Measurements from ENCODE around the gene IFI6.
"Not testable (repeated sequence)": the region's sequence is repeated elsewhere in the genome, so short reads cannot be mapped to it uniquely, and the experiment has no call there.

Gene IFI6

GRCh38 chr1:27681580-27681979 lies 9.6 kb upstream of the IFI6 start:
- H2AK5ac ChIP-seq (ENCODE audit: low read length, severe bottlenecking); H3K23ac ChIP-seq (ENCODE audit: low read length in 2 of 2); H3K4ac ChIP-seq (ENCODE audit: low read depth in 1 of 2, low read length in 2 of 2); H3K36me3 ChIP-seq (ENCODE audit: control insufficient read depth in 1 of 2, insufficient read depth in 2 of 2, low read depth in 1 of 2, low read length in 2 of 2); H4K8ac ChIP-seq (ENCODE audit: low read length); H2BK12ac ChIP-seq (ENCODE audit: low read length in 2 of 2); H3K18ac ChIP-seq (ENCODE audit: low read depth in 1 of 2, low read length in 2 of 2); H2BK120ac ChIP-seq (ENCODE audit: low read depth, low read length); H3K4me2 ChIP-seq (ENCODE audit: low read length, poor library complexity, severe bottlenecking); H2BK5ac ChIP-seq (ENCODE audit: low read depth, low read length, poor library complexity, severe bottlenecking); H3K27me3 ChIP-seq (ENCODE audit: control insufficient read depth in 1 of 2, insufficient read depth in 1 of 2, low read length in 2 of 2); H3K14ac ChIP-seq (ENCODE audit: low read length in 2 of 2); DNase-seq; H2BK15ac ChIP-seq (ENCODE audit: low read depth, poor library complexity, severe bottlenecking); H3K27ac ChIP-seq (ENCODE audit: low read length, poor library complexity, severe bottlenecking); H2AFZ ChIP-seq (ENCODE audit: low read depth, low read length); H3K79me1 ChIP-seq (replicated peaks; ENCODE audit: low read length, poor library complexity, severe bottlenecking); H4K91ac ChIP-seq (ENCODE audit: low read length); H3K4me1 ChIP-seq (ENCODE audit: control insufficient read depth, insufficient read depth, low read depth, low read length); H3K9ac ChIP-seq (ENCODE audit: low read length); H3K4me3 ChIP-seq (ENCODE audit: insufficient read depth in 1 of 2, low read depth in 1 of 2, low read length in 2 of 2): not testable (repeated sequence)
- H3K9me3 ChIP-seq (ENCODE audit: control insufficient read depth, low read length): peaks cover 12% of the 10 kb centered on the region
- 100% methylated on average over 2 of the region's 4 CpGs for WGBS

GRCh38 chr1:27680225-27680791 lies 8.3 kb upstream of the IFI6 start:
- H2BK5ac ChIP-seq (ENCODE audit: low read depth, low read length, poor library complexity, severe bottlenecking); H2AK5ac ChIP-seq (ENCODE audit: low read length, severe bottlenecking); H3K27me3 ChIP-seq (ENCODE audit: control insufficient read depth in 1 of 2, insufficient read depth in 1 of 2, low read length in 2 of 2); H2BK120ac ChIP-seq (ENCODE audit: low read depth, low read length); H3K4me3 ChIP-seq (ENCODE audit: insufficient read depth in 1 of 2, low read depth in 1 of 2, low read length in 2 of 2); H3K79me1 ChIP-seq (replicated peaks; ENCODE audit: low read length, poor library complexity, severe bottlenecking); H3K23ac ChIP-seq (ENCODE audit: low read length in 2 of 2); DNase-seq; H4K8ac ChIP-seq (ENCODE audit: low read length); H3K9ac ChIP-seq (ENCODE audit: low read length); H3K14ac ChIP-seq (ENCODE audit: low read length in 2 of 2); H3K4me2 ChIP-seq (ENCODE audit: low read length, poor library complexity, severe bottlenecking); H3K4ac ChIP-seq (ENCODE audit: low read depth in 1 of 2, low read length in 2 of 2); H3K27ac ChIP-seq (ENCODE audit: low read length, poor library complexity, severe bottlenecking); H3K36me3 ChIP-seq (ENCODE audit: control insufficient read depth in 1 of 2, insufficient read depth in 2 of 2, low read depth in 1 of 2, low read length in 2 of 2); H4K91ac ChIP-seq (ENCODE audit: low read length); H3K18ac ChIP-seq (ENCODE audit: low read depth in 1 of 2, low read length in 2 of 2); H3K4me1 ChIP-seq (ENCODE audit: control insufficient read depth, insufficient read depth, low read depth, low read length); H2BK12ac ChIP-seq (ENCODE audit: low read length in 2 of 2); H2BK15ac ChIP-seq (ENCODE audit: low read depth, poor library complexity, severe bottlenecking); H2AFZ ChIP-seq (ENCODE audit: low read depth, low read length): not testable (repeated sequence)
- peaks cover 12% of the 10 kb centered on the region for H3K9me3 ChIP-seq (ENCODE audit: control insufficient read depth, low read length)
- WGBS: 100% methylated on average over 2 of the region's 2 CpGs

GRCh38 chr1:27678747-27679146 lies 6.8 kb upstream of the IFI6 start:
- H3K14ac ChIP-seq (ENCODE audit: low read length in 2 of 2): no peak overlapping the region
- H3K27ac ChIP-seq (ENCODE audit: low read length, poor library complexity, severe bottlenecking): no peak overlapping the region
- no peak overlapping the region for H2BK15ac ChIP-seq (ENCODE audit: low read depth, poor library complexity, severe bottlenecking)

GRCh38 chr1:27676410-27676809 lies 4.4 kb upstream of the IFI6 start:
- no peak overlapping the region for H3K14ac ChIP-seq (ENCODE audit: low read length in 2 of 2)
- no CpG with 5 or more reads among the region's 1 CpG for WGBS

More at GRCh38 chr1:27678747-27679146, 6.8 kb upstream of the IFI6 start:
- no peaks in the 10 kb centered on the region for H3K27me3 ChIP-seq (ENCODE audit: control insufficient read depth in 1 of 2, insufficient read depth in 1 of 2, low read length in 2 of 2)
- no peak overlapping the region for H2AFZ ChIP-seq (ENCODE audit: low read depth, low read length)
- H3K4me1 ChIP-seq (ENCODE audit: control insufficient read depth, insufficient read depth, low read depth, low read length): no peaks in the 10 kb centered on the region
- no peak overlapping the region for H4K8ac ChIP-seq (ENCODE audit: low read length)
- H3K23ac ChIP-seq (ENCODE audit: low read length in 2 of 2): no peak overlapping the region
- no peaks in the 10 kb centered on the region for H3K79me1 ChIP-seq (replicated peaks; ENCODE audit: low read length, poor library complexity, severe bottlenecking)
- no peak overlapping the region for H2AK5ac ChIP-seq (ENCODE audit: low read length, severe bottlenecking)
- no peak overlapping the region for H2BK5ac ChIP-seq (ENCODE audit: low read depth, low read length, poor library complexity, severe bottlenecking)
- H2BK120ac ChIP-seq (ENCODE audit: low read depth, low read length): no peak overlapping the region
- H3K9me3 ChIP-seq (ENCODE audit: control insufficient read depth, low read length): peaks cover 12% of the 10 kb centered on the region
- no peak overlapping the region for H2BK12ac ChIP-seq (ENCODE audit: low read length in 2 of 2)
- no peak overlapping the region for H3K9ac ChIP-seq (ENCODE audit: low read length)
- H3K4me2 ChIP-seq (ENCODE audit: low read length, poor library complexity, severe bottlenecking): no peak overlapping the region
- H4K91ac ChIP-seq (ENCODE audit: low read length): no peak overlapping the region
- H3K4ac ChIP-seq (ENCODE audit: low read depth in 1 of 2, low read length in 2 of 2): no peak overlapping the region
- no peak for DNase-seq
- H3K36me3 ChIP-seq (ENCODE audit: control insufficient read depth in 1 of 2, insufficient read depth in 2 of 2, low read depth in 1 of 2, low read length in 2 of 2): no peaks in the 10 kb centered on the region
- H3K18ac ChIP-seq (ENCODE audit: low read depth in 1 of 2, low read length in 2 of 2): no peak overlapping the region
- H3K4me3 ChIP-seq (ENCODE audit: insufficient read depth in 1 of 2, low read depth in 1 of 2, low read length in 2 of 2): no peak overlapping the region

More at GRCh38 chr1:27676410-27676809, 4.4 kb upstream of the IFI6 start:
- no peak overlapping the region for H2AK5ac ChIP-seq (ENCODE audit: low read length, severe bottlenecking)
- H2BK120ac ChIP-seq (ENCODE audit: low read depth, low read length): no peak overlapping the region
- H3K36me3 ChIP-seq (ENCODE audit: control insufficient read depth in 1 of 2, insufficient read depth in 2 of 2, low read depth in 1 of 2, low read length in 2 of 2): no peaks in the 10 kb centered on the region
- no peaks in the 10 kb centered on the region for H3K27me3 ChIP-seq (ENCODE audit: control insufficient read depth in 1 of 2, insufficient read depth in 1 of 2, low read length in 2 of 2)
- no peak overlapping the region for H3K4me2 ChIP-seq (ENCODE audit: low read length, poor library complexity, severe bottlenecking)
- H4K8ac ChIP-seq (ENCODE audit: low read length): no peak overlapping the region
- no peak overlapping the region for H3K27ac ChIP-seq (ENCODE audit: low read length, poor library complexity, severe bottlenecking)
- H3K4me1 ChIP-seq (ENCODE audit: control insufficient read depth, insufficient read depth, low read depth, low read length): peaks cover 6% of the 10 kb centered on the region
- DNase-seq: no peak
- no peak overlapping the region for H3K4ac ChIP-seq (ENCODE audit: low read depth in 1 of 2, low read length in 2 of 2)
- H3K79me1 ChIP-seq (replicated peaks; ENCODE audit: low read length, poor library complexity, severe bottlenecking): no peaks in the 10 kb centered on the region
- H3K18ac ChIP-seq (ENCODE audit: low read depth in 1 of 2, low read length in 2 of 2): no peak overlapping the region
- no peak overlapping the region for H2BK5ac ChIP-seq (ENCODE audit: low read depth, low read length, poor library complexity, severe bottlenecking)
- H2AFZ ChIP-seq (ENCODE audit: low read depth, low read length): no peak overlapping the region
- no peak overlapping the region for H2BK12ac ChIP-seq (ENCODE audit: low read length in 2 of 2)
- H4K91ac ChIP-seq (ENCODE audit: low read length): no peak overlapping the region
- H3K9ac ChIP-seq (ENCODE audit: low read length): no peak overlapping the region
- H3K9me3 ChIP-seq (ENCODE audit: control insufficient read depth, low read length): peaks cover under 1% of the 10 kb centered on the region
- H3K4me3 ChIP-seq (ENCODE audit: insufficient read depth in 1 of 2, low read depth in 1 of 2, low read length in 2 of 2): no peak overlapping the region
- H2BK15ac ChIP-seq (ENCODE audit: low read depth, poor library complexity, severe bottlenecking): no peak overlapping the region
- H3K23ac ChIP-seq (ENCODE audit: low read length in 2 of 2): no peak overlapping the region

All from mesenchymal stem cell (in vitro differentiated cells and primary cell).